GM12865 (cell line): Measurements from ENCODE around the gene PF4V1.

Source experiments
- DNase-seq: peaks from one replicate; pipeline ENCODE4 v3.0.0; 2010; ENCODE audit warnings: low read depth
- H3K4me3 ChIP-seq: 2 replicates; pipeline ENCODE4 v1.5.1; 2011; ENCODE audit warnings: mild to moderate bottlenecking, low read depth, low read length, control low read depth
- CTCF ChIP-seq: IDR thresholded peaks from 2 replicates; pipeline ENCODE4 v1.5.1; 2011; ENCODE audit warnings: low read length, control low read depth, low read depth, inconsistent platforms; ENCODE audit not compliant: insufficient read depth; ENCODE audit errors: missing control alignments

PF4V1 gene

GRCh38 chr4:73852771-73853170 is 325 bp upstream of the PF4V1 start:
- no peak overlapping the region for H3K4me3 ChIP-seq
- DNase-seq = no peak
- no peak for TF ChIP-seq CTCF

GRCh38 chr4:73853718-73854473 is 800 bp downstream of the PF4V1 start:
- TF ChIP-seq CTCF = no peak

GRCh38 chr4:73855406-73855805 is 2.3 kb downstream of the PF4V1 start:
- no peak for TF ChIP-seq CTCF
- H3K4me3 ChIP-seq = no peak overlapping the region
- no peak for DNase-seq

More at GRCh38 chr4:73853718-73854473, 800 bp downstream of the PF4V1 start:
- H3K4me3 ChIP-seq = no peak overlapping the region
- DNase-seq = no peak

GRCh38 chr4:73856518-73856917 is 3.4 kb downstream of the PF4V1 start:
- no peak overlapping the region for H3K4me3 ChIP-seq
- no peak for DNase-seq
- no peak for TF ChIP-seq CTCF

GRCh38 chr4:73859614-73860088 is 6.6 kb downstream of the PF4V1 start:
- no peak overlapping the region for H3K4me3 ChIP-seq
- TF ChIP-seq CTCF = no peak
- no peak for DNase-seq

GRCh38 chr4:73860181-73860580 is 7.1 kb downstream of the PF4V1 start:
- no peak for DNase-seq
- TF ChIP-seq CTCF = no peak
- H3K4me3 ChIP-seq = no peak overlapping the region

GRCh38 chr4:73860917-73861316 is 7.8 kb downstream of the PF4V1 start:
- no peak for TF ChIP-seq CTCF
- no peak overlapping the region for H3K4me3 ChIP-seq
- no peak for DNase-seq
